Activated naive CD8-positive, alpha-beta T cell treated with anti-CD3 and anti-CD28 coated beads for 36 hours (primary cell): ENCODE data around the gene SSBP4. TPM values are rescaled to one million over a fixed set of nuclear protein-coding genes. Genes with fewer than 3 reads are reported as not detected.
"Not testable (repeated sequence)": the region's sequence is repeated elsewhere in the genome, so short reads cannot be mapped to it uniquely, and the experiment has no call there.

Source experiments
- DNase-seq: peaks from one replicate; pipeline ENCODE4 v3.0.0; 2021
- H3K27ac Mint-ChIP-seq: one replicate; pipeline ENCODE4 v1.8.0; 2022; ENCODE audit warnings: mild to moderate bottlenecking, moderate library complexity, mixed read lengths
- H3K27me3 Mint-ChIP-seq: one replicate; pipeline ENCODE4 v1.8.0; 2022; ENCODE audit warnings: mild to moderate bottlenecking, mixed read lengths
- H3K36me3 Mint-ChIP-seq: one replicate; pipeline ENCODE4 v1.8.0; 2021; ENCODE audit warnings: mild to moderate bottlenecking, mixed read lengths
- H3K4me1 Mint-ChIP-seq: one replicate; pipeline ENCODE4 v1.8.0; 2021; ENCODE audit warnings: mixed read lengths
- H3K4me3 Mint-ChIP-seq: one replicate; pipeline ENCODE4 v1.8.0; 2022; ENCODE audit warnings: mild to moderate bottlenecking, moderate library complexity, mixed read lengths
- H3K9me3 Mint-ChIP-seq: one replicate; pipeline ENCODE4 v1.8.0; 2022; ENCODE audit warnings: mixed read lengths
- total RNA-seq, 2 experiments: library from RNA; stranded (reverse); gene quantifications; one replicate each; pipeline ENCODE4 v1.2.3, GENCODE V29; 2021

The SSBP4 gene
- total RNA-seq, 2 experiments from 2014 or later = 96.1 to 101 TPM

DNA sequence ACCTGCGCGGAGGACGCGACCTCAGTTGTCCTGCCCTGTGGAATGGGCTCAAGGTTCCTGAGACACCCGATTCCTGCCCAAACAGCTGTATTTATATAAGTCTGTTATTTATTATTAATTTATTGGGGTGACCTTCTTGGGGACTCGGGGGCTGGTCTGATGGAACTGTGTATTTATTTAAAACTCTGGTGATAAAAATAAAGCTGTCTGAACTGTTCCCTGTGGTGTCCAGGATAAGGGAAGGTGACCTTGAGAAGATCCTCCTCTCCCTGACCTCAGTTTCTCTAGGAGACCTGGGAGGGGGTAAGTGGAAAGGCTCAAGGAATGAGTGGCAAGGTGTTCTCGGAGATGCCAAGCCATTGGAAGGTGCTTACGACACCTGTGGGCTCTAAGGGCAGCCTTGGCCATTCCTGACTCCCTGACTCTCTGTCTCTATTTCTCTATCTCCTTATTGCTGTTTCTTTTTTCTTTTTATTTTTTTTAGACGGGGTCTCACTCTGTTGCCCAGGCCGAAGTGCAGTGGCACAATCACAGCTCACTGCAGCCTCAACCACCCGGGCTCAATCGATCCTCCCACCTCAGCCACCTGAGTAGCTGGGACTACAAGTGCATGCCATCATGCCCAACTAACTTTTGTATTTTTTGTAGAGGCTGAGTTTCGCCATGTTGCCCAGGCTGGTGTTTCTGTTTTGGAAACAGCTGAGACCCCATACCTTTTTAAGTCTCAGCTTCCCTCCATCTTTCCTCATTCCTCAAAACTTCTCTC lies 30.1 kb upstream of the SSBP4 start:
- no peak overlapping the region for H3K4me3 Mint-ChIP-seq
- H3K9me3 Mint-ChIP-seq = no peaks in the 10 kb centered on the region
- no peak overlapping the region for H3K27ac Mint-ChIP-seq
- DNase-seq = no peak
- H3K4me1 Mint-ChIP-seq = peaks cover 7% of the 10 kb centered on the region
- peaks cover 73% of the 10 kb centered on the region for H3K27me3 Mint-ChIP-seq
- no peaks in the 10 kb centered on the region for H3K36me3 Mint-ChIP-seq

DNA sequence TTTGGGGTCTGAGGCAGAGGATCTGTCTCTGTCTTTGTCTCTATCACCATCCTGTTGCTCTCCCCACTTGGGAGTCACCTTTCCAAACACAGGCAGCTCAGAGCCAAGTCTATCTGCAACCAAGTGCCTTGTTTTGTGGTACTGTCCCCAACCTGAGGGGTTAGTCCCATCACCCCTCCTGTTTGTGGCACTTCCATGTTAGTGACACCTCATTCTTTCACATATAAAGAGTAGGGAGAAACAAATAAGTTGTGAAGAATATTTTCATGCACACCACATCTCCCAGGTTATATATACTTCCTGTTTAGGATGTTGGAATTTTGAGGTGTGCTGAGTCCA lies 29.5 kb upstream of the SSBP4 start:
- H3K27me3 Mint-ChIP-seq = peaks cover 73% of the 10 kb centered on the region
- H3K4me3 Mint-ChIP-seq = no peak overlapping the region
- H3K4me1 Mint-ChIP-seq = peaks cover 7% of the 10 kb centered on the region
- DNase-seq = no peak
- H3K36me3 Mint-ChIP-seq = no peaks in the 10 kb centered on the region
- no peaks in the 10 kb centered on the region for H3K9me3 Mint-ChIP-seq
- H3K27ac Mint-ChIP-seq = no peak overlapping the region

DNA sequence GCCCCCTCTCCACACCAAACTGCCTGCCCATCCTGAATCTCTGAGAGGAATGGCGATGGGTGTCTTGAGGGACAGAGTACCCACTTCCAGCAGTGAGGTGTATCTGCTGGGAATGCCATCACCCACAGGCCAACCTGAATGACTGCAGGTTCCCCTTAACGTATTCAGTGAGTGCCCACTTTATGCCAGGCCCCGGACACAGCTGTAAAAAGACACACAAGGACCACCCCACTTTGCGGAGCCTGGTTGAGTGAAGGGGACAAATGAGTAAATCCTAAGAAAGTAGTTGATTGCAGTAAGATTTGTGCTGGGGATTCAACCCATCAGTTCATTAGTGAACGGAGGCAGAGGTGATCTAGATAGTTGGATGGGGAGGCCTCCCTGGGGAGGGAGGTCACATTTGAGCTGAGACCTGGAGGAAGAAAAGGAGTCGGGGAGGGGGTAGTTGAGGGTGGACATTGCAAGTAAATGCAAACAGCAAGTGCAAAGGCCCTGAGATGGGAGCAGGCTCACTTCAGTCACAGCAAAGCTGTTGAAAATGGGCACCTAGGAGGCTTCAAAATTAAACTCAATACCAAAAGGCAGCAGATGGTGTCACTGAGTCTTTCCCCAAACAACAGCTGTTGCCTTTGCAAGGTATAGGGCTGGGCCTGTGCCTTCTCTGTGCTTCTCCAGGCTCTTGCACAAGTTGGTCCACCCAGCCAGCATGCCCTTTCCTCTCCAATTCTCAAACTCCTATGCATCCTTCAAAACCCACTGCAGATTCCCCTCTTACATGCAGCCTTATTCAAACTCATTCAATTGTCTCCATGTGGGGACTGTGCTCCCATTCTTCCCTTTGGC lies 28.9 kb upstream of the SSBP4 start:
- peaks cover 67% of the 10 kb centered on the region for H3K27me3 Mint-ChIP-seq

DNA sequence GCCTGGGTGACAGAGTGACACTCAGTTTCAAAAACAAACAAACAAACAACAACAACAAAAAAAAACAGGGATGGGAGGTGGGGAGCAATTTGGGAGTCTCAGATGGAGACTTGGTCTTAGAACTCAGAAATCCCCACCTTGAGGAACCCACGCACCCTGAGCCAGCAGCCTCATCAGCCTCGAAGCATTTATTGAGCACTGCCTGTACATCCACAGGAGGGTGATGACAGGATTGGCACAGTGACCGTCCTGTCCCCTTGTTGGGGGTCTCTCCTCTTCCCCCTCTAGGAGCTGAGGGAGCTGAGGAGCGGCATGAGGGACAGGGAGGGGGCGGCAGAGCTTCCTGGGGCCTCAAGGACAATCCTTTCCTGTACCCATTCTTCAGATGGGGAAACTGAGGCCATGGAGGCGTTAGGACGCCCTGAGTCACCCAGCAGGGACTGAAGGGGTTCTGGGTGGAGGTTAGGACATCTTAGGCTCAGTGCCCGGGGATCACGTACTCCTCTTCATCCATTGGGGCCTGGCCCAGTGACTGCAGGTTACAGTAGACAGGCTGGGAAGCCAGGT lies 27.6 kb upstream of the SSBP4 start:
- peaks cover 4% of the 10 kb centered on the region for H3K4me1 Mint-ChIP-seq
- H3K27me3 Mint-ChIP-seq = peaks cover 57% of the 10 kb centered on the region
- no peaks in the 10 kb centered on the region for H3K36me3 Mint-ChIP-seq
- no peak overlapping the region for H3K27ac Mint-ChIP-seq
- no peak for DNase-seq
- H3K9me3 Mint-ChIP-seq = no peaks in the 10 kb centered on the region
- no peak overlapping the region for H3K4me3 Mint-ChIP-seq

More for the DNA sequence above, 28.9 kb upstream of the SSBP4 start:
- Mint-ChIP-seq H3K9me3 (no peaks in the 10 kb centered on the region), H3K4me3 (no peak overlapping the region), H3K36me3 (no peaks in the 10 kb centered on the region), H3K27ac (no peak overlapping the region), H3K4me1 (peaks cover 7% of the 10 kb centered on the region)
- DNase-seq = no peak

DNA sequence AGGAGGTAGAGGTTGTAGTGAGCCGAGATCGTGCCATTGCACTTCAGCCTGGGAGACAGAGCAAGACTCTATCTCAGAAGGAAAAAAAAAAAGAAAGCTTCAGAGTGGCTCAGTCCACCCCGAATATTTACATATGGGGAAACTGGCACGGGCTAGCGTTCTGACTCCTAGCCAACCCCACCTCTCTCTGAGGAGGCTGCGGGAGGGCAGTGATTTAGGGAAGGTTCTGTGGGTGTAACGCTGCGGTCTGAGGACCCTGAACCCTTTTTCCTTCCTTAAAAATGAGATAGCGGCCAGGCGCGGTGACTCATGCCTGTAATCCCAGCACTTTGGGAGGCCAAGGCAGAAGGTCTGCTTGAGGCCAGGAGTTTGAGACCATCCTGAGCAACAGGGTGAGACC lies 26.8 kb upstream of the SSBP4 start:
- H3K27me3 Mint-ChIP-seq = peaks cover 51% of the 10 kb centered on the region
- H3K4me1 Mint-ChIP-seq = peaks cover 3% of the 10 kb centered on the region
- no peak overlapping the region for H3K27ac Mint-ChIP-seq
- no peak for DNase-seq
- no peak overlapping the region for H3K4me3 Mint-ChIP-seq
- H3K36me3 Mint-ChIP-seq = no peaks in the 10 kb centered on the region
- no peaks in the 10 kb centered on the region for H3K9me3 Mint-ChIP-seq

- H3K27me3 Mint-ChIP-seq = peaks cover 50% of the 10 kb centered on the region
- H3K9me3 Mint-ChIP-seq = no peaks in the 10 kb centered on the region
- no peak overlapping the region for H3K27ac Mint-ChIP-seq
- no peaks in the 10 kb centered on the region for H3K36me3 Mint-ChIP-seq
- DNase-seq = no peak
- peaks cover 2% of the 10 kb centered on the region for H3K4me1 Mint-ChIP-seq
- no peak overlapping the region for H3K4me3 Mint-ChIP-seq
These were observed 26.3 kb upstream of the SSBP4 start for GRCh38 chr19:18392926-18393325.

DNA sequence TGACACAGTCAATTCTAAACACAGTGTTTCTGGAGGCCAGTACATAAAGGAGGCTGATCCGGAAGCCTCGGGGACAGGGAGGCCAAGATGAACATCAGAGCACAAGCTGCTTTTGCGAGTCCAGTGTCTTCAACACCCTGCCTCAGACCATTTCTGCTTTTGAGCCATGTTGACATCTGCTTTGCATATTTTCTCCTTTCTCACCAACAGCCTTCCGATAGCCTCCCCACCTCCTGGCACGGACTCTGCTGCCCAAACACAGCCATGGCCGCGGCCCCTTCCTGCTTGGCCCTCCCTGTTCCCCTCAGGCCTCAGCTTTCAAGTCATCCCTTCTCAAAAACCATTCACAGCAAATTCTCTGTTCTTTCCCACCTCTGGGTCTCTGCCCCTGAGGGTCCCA lies 25.4 kb upstream of the SSBP4 start:
- no peak for DNase-seq
- Mint-ChIP-seq H3K4me3 (no peak overlapping the region), H3K4me1 (no peaks in the 10 kb centered on the region), H3K27ac (no peak overlapping the region), H3K36me3 (no peaks in the 10 kb centered on the region), H3K9me3 (no peaks in the 10 kb centered on the region), H3K27me3 (peaks cover 51% of the 10 kb centered on the region)

DNA sequence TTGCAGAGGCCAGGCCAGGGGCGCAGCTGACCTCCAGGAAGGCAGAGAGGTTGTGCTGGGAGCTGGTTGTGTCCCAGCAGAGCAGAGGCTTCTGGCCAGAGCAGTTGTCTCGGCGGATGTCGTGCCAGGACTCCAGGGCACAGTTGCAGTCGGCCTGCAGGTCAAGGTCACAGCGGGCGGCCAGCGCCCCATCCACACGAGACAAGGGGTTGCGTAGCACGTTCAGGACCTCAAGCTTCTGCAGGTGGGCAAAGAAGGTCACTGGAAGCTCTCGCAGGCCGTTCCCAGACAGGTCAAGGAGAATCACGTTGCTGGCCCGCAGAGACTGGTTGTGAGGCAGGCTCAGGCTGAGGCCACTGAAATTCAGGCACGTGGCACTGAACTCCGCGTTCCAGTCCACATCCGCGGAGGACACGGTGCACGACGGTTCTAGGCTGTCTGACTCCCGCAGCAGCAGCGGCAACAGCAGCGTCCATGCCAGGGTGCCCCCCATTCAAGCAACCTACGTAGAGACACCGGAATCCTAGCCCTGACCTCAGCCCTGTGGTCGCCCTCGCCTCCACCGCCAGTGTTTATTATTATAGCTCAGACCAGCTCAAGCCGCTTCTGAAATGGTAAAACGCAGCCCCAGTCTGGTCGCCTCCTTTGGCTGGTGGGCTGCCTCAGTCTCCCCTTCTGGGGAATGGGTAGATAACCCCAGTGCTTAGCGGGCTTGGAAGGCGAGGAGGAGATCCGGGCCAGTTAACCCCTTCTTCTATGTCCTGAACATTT lies 22.5 kb upstream of the SSBP4 start:
- DNase-seq = no peak
- no peak overlapping the region for H3K27ac Mint-ChIP-seq
- no peaks in the 10 kb centered on the region for H3K9me3 Mint-ChIP-seq
- peaks cover 2% of the 10 kb centered on the region for H3K4me1 Mint-ChIP-seq
- no peaks in the 10 kb centered on the region for H3K36me3 Mint-ChIP-seq
- no peak overlapping the region for H3K4me3 Mint-ChIP-seq
- peaks cover 36% of the 10 kb centered on the region for H3K27me3 Mint-ChIP-seq

DNA sequence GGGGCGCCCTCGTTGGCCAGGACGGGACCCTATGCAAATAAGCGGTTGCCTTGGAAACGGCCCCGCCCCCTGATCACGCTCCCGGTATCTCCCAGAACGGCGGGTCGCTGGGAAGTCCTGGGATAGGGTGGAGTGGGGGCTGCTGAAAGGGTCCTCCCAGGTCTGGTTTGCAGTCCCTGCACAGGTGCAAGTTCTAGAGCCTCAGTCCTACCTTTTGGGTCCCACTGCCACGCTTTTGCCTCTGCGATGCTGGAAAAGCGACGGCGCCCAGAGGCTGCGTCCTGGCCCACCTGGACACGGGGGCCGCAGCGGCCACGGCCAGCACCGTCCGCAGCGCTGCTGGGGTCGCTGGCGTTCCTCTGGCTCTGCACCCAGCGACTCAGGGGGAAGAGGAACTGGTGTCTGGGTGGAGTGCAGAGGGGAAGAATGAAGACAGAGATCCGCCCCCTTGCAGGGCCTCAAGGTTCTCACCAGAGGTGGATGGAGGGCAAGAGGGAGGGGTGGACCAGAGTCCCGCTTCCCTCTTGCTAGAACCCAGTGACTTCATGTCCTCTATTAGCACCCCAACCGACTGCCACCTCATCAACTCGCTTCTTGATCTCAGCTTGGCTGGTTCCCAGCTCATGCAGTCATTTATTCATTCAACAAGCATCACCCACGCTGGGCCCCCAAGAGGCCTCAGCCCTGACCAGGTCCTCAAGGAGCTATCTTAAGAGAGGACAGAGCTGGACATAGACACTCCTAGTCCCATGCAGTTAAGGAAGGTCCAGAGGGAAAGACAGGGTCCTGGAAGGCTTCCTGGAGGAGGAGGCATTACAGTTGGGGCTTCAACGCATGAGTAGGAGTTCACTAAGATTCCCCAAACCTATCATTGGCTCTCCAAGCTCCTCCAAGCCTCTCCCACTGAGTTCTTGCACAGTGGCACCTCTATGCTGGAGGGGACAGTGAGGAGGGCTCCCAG lies 21.7 kb upstream of the SSBP4 start, which contains the start of gene LRRC25:
Gene LRRC25 (minus strand): TSS at position 381 of the 961 bp plus-strand sequence. CDS start 659 bp downstream, outside the sequence.
- Mint-ChIP-seq H3K4me1 (peaks cover 2% of the 10 kb centered on the region), H3K4me3 (no peak within 1 kb of the TSS), H3K27ac (no peak within 1 kb of the TSS), H3K9me3 (no peaks in the 10 kb centered on the region), H3K27me3 (peaks cover 34% of the 10 kb centered on the region), H3K36me3 (no peaks in the 10 kb centered on the region)
- no peak for DNase-seq

DNA sequence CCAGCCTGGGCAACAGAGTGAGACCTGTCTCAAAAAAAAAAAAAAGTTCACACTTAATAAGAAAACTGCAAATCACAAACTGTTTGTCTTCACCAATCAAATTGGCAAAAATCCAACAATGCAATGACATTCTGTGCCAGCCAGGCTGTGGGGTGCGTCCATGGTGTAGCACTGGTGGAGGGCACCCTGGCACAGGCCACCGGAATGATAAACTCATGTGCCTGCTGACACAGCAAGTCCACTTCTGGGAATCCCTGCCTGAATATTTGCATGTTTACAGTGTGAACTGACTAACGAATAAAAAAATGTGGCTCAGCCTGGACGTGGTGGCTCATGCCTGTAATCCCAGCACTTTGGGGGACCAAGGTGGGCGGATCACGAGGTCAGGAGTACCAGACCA lies 20.2 kb upstream of the SSBP4 start:
- H3K27me3 Mint-ChIP-seq = peaks cover 25% of the 10 kb centered on the region
- H3K27ac Mint-ChIP-seq = no peak overlapping the region
- H3K4me3 Mint-ChIP-seq = no peak overlapping the region
- no peak for DNase-seq
- peaks cover 2% of the 10 kb centered on the region for H3K4me1 Mint-ChIP-seq
- H3K9me3 Mint-ChIP-seq = no peaks in the 10 kb centered on the region
- H3K36me3 Mint-ChIP-seq = no peaks in the 10 kb centered on the region

DNA sequence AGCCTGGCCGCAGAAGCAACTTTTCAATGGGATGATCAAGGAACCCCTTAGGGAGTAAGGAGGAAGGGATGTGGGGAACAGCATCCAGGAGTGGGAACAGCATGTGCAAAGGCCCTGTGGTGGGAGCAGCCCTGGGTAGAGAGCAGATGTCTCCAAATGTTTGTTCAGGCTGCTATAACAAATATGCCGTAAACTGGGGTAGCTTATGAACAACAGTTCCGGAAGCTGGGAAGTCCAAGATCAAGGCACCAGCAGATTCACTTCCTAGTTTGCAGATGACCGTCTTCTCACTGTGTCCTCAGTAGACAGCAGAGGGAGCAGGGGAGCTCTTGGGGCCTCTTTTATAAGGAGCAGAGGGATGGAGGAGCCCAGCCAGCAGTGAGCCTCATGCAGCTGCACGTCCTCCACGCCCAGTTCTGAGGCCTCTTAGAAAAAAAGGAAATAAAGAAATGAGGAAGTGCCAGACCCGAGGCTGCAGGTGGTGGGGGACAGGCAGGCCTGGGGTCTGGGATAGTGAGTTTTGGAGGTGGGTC lies 17.6 kb upstream of the SSBP4 start:
- Mint-ChIP-seq H3K4me3 (no peak overlapping the region), H3K27ac (no peak overlapping the region), H3K4me1 (peaks cover 2% of the 10 kb centered on the region), H3K27me3 (peaks cover 16% of the 10 kb centered on the region), H3K36me3 (no peaks in the 10 kb centered on the region), H3K9me3 (no peaks in the 10 kb centered on the region)
- no peak for DNase-seq

DNA sequence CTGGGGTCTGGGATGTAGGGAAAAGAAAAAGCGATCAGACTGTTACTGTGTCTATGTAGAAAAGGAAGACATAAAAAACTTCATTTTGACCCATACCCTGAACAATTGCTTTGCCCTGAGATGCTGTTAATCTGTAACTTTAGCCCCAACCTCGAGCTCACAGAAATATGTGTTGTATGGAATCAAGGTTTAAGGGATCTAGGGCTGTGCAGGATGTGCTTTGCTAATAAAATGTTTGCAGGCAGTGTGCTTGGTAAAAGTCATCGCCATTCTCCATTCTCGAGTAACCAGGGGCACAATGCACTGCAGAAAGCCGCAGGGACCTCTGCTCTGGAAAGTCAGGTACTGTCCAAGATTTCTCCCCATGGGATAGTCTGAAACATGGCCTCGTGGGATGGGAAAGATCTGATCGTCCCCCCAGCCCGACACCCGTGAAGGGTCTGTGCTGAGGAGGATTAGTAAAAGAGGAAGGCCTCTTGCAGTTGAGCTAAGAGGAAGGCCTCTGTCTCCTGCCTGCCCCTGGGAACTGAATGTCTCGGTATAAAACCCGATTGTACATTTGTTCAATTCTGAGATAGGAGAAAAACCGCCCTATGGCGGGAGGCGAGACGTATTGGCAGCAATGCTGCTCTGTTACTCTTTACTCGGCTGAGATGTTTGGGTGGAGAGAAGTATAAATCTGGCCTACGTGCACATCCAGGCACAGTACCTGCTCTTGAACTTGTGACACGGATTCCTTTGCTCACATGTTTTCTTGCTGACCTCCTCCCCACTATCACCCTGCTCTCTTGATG lies 16.5 kb upstream of the SSBP4 start:
- H3K27me3 Mint-ChIP-seq = peaks cover 12% of the 10 kb centered on the region
- H3K4me3 Mint-ChIP-seq, H3K9me3 Mint-ChIP-seq, H3K4me1 Mint-ChIP-seq, H3K27ac Mint-ChIP-seq, DNase-seq, H3K36me3 Mint-ChIP-seq: not testable (repeated sequence)

DNA sequence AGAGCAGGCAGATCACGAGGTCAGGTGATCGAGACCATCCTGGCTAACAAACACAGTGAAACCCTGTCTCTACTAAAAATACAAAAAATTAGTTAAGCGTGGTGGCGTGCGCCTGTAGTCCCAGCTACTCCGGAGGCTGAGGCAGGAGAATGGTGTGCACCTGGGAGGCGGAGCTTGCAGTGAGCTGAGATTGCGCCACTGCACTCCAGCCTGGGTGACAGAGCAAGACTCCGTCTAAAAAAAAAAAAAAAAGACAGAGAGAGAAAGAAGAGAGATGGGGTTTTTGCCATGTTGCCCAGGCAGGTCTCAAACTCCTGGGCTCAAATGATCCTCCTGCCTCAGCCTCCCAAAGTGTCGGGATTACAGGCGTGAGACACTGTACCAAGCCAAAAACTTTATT lies 13.4 kb upstream of the SSBP4 start:
- not testable (repeated sequence) for H3K9me3 Mint-ChIP-seq, H3K27ac Mint-ChIP-seq, H3K36me3 Mint-ChIP-seq, H3K4me3 Mint-ChIP-seq, H3K27me3 Mint-ChIP-seq, DNase-seq, H3K4me1 Mint-ChIP-seq
